Spleen (tissue), 7 donors: ENCODE measurements around the gene DMD.

Experiments used
- CTCF ChIP-seq, 11 experiments: fragments of 200-600 bp in 7 of 11; fragments of 450-650 bp in 4 of 11; sonication (generic) in 4 of 11; IDR thresholded peaks in 8 of 11; conservative IDR thresholded peaks in 3 of 11; 1 replicate in 7 of 11; 2 replicates in 4 of 11; pipeline versions ENCODE4 v1.4.0 to v1.8.0; 2016 to 2021; ENCODE audit warnings: antibody characterized with exemption in 11 of 11, inconsistent platforms in 4 of 11, mild to moderate bottlenecking in 1 of 11
- POLR2A ChIP-seq, 3 donors: fragments of 450-650 bp; IDR thresholded peaks; one replicate each; pipeline ENCODE4 v1.5.1; 2017; ENCODE audit warnings: antibody characterized with exemption in 3 of 3, mild to moderate bottlenecking in 1 of 3
- POLR2AphosphoS5 ChIP-seq, 3 donors: sonication (generic); formaldehyde crosslinking; IDR thresholded peaks; one replicate each; pipeline ENCODE4 v1.5.1; 2017; ENCODE audit warnings: antibody characterized with exemption in 3 of 3
- donor health status: DM: no; HTN: no; CAD: no; lungs with moderate emphysema.
- donor health status: DM: no; HTN: no; CAD: no.
- donor health status: DM: no; HTN: no; CAD: no.

GRCh38 chrX:31260351-31260750, 1951.0 kb downstream of the DMD start:
- no peak for TF ChIP-seq CTCF (IDR thresholded peaks at IDR 0.05 in 8 of 11, conservative IDR thresholded peaks at IDR 0.05 in 3 of 11)
- no peak for TF ChIP-seq POLR2A (IDR thresholded peaks at IDR 0.05)
- TF ChIP-seq POLR2AphosphoS5 (IDR thresholded peaks at IDR 0.05): no peak
